Measurements from ENCODE around the gene LPIN1.

The LPIN1 gene

DNA sequence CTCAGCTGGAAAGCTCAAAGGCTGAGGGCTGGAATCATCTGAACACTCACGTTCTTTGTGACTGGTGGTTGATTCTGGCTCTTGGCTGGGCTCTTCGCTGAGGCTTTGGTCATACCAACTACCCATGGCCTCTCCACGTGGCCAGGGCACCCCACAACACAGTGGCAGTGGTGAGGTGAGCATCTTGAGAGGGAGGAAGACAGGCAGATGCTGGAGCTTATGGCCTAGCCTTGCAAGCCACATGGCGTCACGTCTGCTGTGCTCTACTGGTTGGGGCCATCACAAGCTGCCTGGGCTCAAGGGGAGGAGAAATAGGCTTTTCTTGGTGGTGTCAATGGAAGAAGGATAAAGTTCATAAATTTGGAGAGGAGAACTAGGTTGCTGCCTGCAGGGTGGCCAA is 19.6 kb downstream of the LPIN1 start:
- TF ChIP-seq TAF1 (IDR thresholded peaks at IDR 0.05; ENCODE audit: borderline replicate concordance, insufficient read depth, low read length) (no peak), POLR2AphosphoS5 (IDR thresholded peaks at IDR 0.05; ENCODE audit: low read depth, low read length) (no peak), SIN3A (IDR thresholded peaks at IDR 0.05; ENCODE audit: borderline replicate concordance, insufficient read depth, low read length) (no peak), FOXP2 (optimal IDR thresholded peaks at IDR 0.05; ENCODE audit: borderline replicate concordance, extremely low read depth, extremely low read length, insufficient read depth) (no peak)
- TF ChIP-seq, protein P1, sequence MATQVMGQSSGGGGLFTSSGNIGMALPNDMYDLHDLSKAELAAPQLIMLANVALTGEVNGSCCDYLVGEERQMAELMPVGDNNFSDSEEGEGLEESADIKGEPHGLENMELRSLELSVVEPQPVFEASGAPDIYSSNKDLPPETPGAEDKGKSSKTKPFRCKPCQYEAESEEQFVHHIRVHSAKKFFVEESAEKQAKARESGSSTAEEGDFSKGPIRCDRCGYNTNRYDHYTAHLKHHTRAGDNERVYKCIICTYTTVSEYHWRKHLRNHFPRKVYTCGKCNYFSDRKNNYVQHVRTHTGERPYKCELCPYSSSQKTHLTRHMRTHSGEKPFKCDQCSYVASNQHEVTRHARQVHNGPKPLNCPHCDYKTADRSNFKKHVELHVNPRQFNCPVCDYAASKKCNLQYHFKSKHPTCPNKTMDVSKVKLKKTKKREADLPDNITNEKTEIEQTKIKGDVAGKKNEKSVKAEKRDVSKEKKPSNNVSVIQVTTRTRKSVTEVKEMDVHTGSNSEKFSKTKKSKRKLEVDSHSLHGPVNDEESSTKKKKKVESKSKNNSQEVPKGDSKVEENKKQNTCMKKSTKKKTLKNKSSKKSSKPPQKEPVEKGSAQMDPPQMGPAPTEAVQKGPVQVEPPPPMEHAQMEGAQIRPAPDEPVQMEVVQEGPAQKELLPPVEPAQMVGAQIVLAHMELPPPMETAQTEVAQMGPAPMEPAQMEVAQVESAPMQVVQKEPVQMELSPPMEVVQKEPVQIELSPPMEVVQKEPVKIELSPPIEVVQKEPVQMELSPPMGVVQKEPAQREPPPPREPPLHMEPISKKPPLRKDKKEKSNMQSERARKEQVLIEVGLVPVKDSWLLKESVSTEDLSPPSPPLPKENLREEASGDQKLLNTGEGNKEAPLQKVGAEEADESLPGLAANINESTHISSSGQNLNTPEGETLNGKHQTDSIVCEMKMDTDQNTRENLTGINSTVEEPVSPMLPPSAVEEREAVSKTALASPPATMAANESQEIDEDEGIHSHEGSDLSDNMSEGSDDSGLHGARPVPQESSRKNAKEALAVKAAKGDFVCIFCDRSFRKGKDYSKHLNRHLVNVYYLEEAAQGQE (IDR thresholded peaks at IDR 0.05; ENCODE audit: insufficient read depth in 1 of 2, low read depth in 2 of 2, low read length in 2 of 2): no peak

DNA sequence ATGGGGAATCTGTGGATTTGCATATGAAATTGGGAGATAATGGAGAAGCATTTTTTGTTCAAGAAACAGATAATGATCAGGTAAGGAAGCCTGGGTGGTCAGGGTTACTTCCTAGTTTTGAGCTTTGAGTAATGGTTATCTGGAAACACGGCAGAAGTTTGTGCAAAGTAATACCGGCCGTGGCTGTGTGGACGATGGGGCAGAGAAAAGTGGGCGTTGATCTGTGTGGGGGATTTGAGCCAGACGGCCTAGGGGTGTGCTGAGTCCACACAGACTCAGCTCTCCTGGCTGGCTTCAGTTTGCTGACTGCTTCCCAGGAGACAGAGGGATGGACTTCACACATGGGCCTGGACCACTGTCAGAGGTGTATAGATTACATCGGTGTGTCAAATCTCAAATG is 21.3 kb downstream of the LPIN1 start:
- TF ChIP-seq FOXP2 (optimal IDR thresholded peaks at IDR 0.05; ENCODE audit: borderline replicate concordance, extremely low read depth, extremely low read length, insufficient read depth) (no peak), POLR2AphosphoS5 (IDR thresholded peaks at IDR 0.05; ENCODE audit: low read depth, low read length) (no peak), TAF1 (IDR thresholded peaks at IDR 0.05; ENCODE audit: borderline replicate concordance, insufficient read depth, low read length) (no peak), SIN3A (IDR thresholded peaks at IDR 0.05; ENCODE audit: borderline replicate concordance, insufficient read depth, low read length) (no peak)
- TF ChIP-seq, protein P1 (IDR thresholded peaks at IDR 0.05; ENCODE audit: insufficient read depth in 1 of 2, low read depth in 2 of 2, low read length in 2 of 2): no peak

DNA sequence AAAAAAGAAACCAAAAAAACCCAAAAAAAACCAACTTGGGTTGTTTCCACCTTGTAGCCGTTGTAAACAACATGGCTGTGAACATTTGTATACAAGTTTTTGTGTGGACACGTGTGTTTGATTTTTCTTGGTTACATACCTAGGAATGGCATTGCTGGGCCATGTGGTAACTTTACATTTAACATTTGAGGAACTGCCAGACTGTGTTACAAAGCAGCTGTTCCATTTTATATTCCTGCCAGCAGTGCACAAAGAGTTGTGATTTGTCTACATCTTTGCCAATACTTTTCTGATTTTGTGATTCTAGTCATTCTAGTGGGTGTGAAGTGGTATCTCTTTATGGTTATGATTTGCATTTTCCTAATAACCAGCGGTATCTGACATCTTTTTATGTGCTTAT is 22.5 kb downstream of the LPIN1 start:
- TF ChIP-seq, protein P1 (IDR thresholded peaks at IDR 0.05; ENCODE audit: insufficient read depth in 1 of 2, low read depth in 2 of 2, low read length in 2 of 2): no peak
- TF ChIP-seq TAF1 (IDR thresholded peaks at IDR 0.05; ENCODE audit: borderline replicate concordance, insufficient read depth, low read length): no peak
- no peak for TF ChIP-seq FOXP2 (optimal IDR thresholded peaks at IDR 0.05; ENCODE audit: borderline replicate concordance, extremely low read depth, extremely low read length, insufficient read depth)
- no peak for TF ChIP-seq POLR2AphosphoS5 (IDR thresholded peaks at IDR 0.05; ENCODE audit: low read depth, low read length)
- TF ChIP-seq SIN3A (IDR thresholded peaks at IDR 0.05; ENCODE audit: borderline replicate concordance, insufficient read depth, low read length): no peak

DNA sequence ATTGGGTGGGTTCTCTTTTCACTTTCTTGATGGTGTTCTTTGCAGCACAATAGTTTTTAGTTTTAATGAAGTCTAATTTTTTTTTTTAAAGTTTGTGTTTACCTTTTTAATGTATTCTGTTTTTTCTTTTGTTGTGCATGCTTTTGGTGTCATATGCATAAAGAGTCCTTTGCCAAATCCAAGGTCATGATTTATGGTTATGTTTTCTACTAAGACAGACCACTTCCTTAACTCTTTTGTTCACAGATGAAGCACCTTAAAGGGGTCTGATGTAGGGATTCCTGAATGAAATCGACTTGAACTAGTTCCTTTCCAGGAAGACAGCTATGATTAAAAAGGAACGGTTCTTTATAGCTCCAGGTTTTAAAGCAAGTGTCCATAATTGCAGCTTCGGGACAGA is 23.1 kb downstream of the LPIN1 start:
- TF ChIP-seq TAF1 (IDR thresholded peaks at IDR 0.05; ENCODE audit: borderline replicate concordance, insufficient read depth, low read length): no peak
- TF ChIP-seq FOXP2 (optimal IDR thresholded peaks at IDR 0.05; ENCODE audit: borderline replicate concordance, extremely low read depth, extremely low read length, insufficient read depth): no peak
- TF ChIP-seq, protein P1 (IDR thresholded peaks at IDR 0.05; ENCODE audit: insufficient read depth in 1 of 2, low read depth in 2 of 2, low read length in 2 of 2): no peak
- no peak for TF ChIP-seq SIN3A (IDR thresholded peaks at IDR 0.05; ENCODE audit: borderline replicate concordance, insufficient read depth, low read length)
- no peak for TF ChIP-seq POLR2AphosphoS5 (IDR thresholded peaks at IDR 0.05; ENCODE audit: low read depth, low read length)
